Skeletal muscle tissue (tissue), 4 donors: Measurements from ENCODE around the gene S100A8. TPM values are rescaled to one million over a fixed set of nuclear protein-coding genes. Genes with fewer than 3 reads are reported as not detected.

ENCODE experiments used
- H3K27ac ChIP-seq: one replicate; pipeline ENCODE4 v1.7.0; 2013; ENCODE audit warnings: mild to moderate bottlenecking, low read depth, low read length, inconsistent platforms
- H3K27me3 ChIP-seq, 3 donors: one replicate each; pipeline ENCODE4 v1.7.0; 2013; ENCODE audit warnings: low read length in 3 of 3; ENCODE audit not compliant: control insufficient read depth in 3 of 3, insufficient read depth in 3 of 3
- H3K36me3 ChIP-seq, 3 donors: one replicate each; pipeline ENCODE4 v1.7.0; 2013; ENCODE audit warnings: low read length in 3 of 3; ENCODE audit not compliant: control insufficient read depth in 3 of 3, insufficient read depth in 3 of 3
- H3K4me1 ChIP-seq, 3 donors: one replicate each; pipeline ENCODE4 v1.7.0; 2013; ENCODE audit warnings: low read length in 3 of 3, mild to moderate bottlenecking in 3 of 3; ENCODE audit not compliant: control insufficient read depth in 3 of 3, insufficient read depth in 3 of 3
- H3K4me3 ChIP-seq, 3 donors: one replicate each; pipeline ENCODE4 v1.7.0; 2013; ENCODE audit warnings: low read length in 3 of 3
- H3K9ac ChIP-seq, 3 donors: one replicate each; pipeline ENCODE4 v1.7.0; 2013; ENCODE audit warnings: low read length in 3 of 3, mild to moderate bottlenecking in 3 of 3, moderate library complexity in 2 of 3, low read depth in 1 of 3
- H3K9me3 ChIP-seq, 3 donors: one replicate each; pipeline ENCODE4 v1.7.0; 2013; ENCODE audit warnings: low read length in 3 of 3; ENCODE audit not compliant: control insufficient read depth in 3 of 3
- total RNA-seq: library from RNA; depleted of rRNA; stranded (reverse); fragments of >200 nt; gene quantifications from one replicate; pipeline ENCODE4 v1.2.3, GENCODE V29; 2014
- donor health status: Osteomylitis.

S100A8 gene
- total RNA-seq, 1 donor from 2014 or later, result 67.3 TPM

GRCh38 chr1:153379591-153379990 is 11.3 kb downstream of the S100A8 start:
- H3K27me3 ChIP-seq, result no peaks in the 10 kb centered on the region
- H3K27ac ChIP-seq, result no peak overlapping the region
- H3K4me3 ChIP-seq, result no peak overlapping the region
- no peak overlapping the region for H3K9ac ChIP-seq
- H3K36me3 ChIP-seq, result no peaks in the 10 kb centered on the region
- H3K9me3 ChIP-seq, result peaks cover 0 to 4% (median 2%) of the 10 kb centered on the region in 3 donors
- no peaks in the 10 kb centered on the region for H3K4me1 ChIP-seq

GRCh38 chr1:153375511-153375910 is 15.4 kb downstream of the S100A8 start, which contains the start of gene S100A12:
Gene S100A12 (minus strand): TSS chr1:153375621. CDS start chr1:153374592, 1,029 bp downstream.
- no peak within 1 kb of the TSS for H3K27ac ChIP-seq
- H3K4me3 ChIP-seq, result no peak within 1 kb of the TSS
- H3K9me3 ChIP-seq, result peaks cover 0 to under 1% (median 0%) of the 10 kb centered on the region in 3 donors

GRCh38 chr1:153374071-153374470 is 16.8 kb downstream of the S100A8 start:
- no peak overlapping the region for H3K4me3 ChIP-seq
- no peaks in the 10 kb centered on the region for H3K4me1 ChIP-seq
- no peak overlapping the region for H3K27ac ChIP-seq
- H3K9me3 ChIP-seq, result no peaks in the 10 kb centered on the region
- H3K27me3 ChIP-seq, result peaks cover 0 to 3% (median 0%) of the 10 kb centered on the region in 3 donors
- H3K9ac ChIP-seq, result no peak overlapping the region
- no peaks in the 10 kb centered on the region for H3K36me3 ChIP-seq

More at GRCh38 chr1:153375511-153375910, 15.4 kb downstream of the S100A8 start, which contains the start of gene S100A12:
- Histone ChIP-seq H3K36me3 (no peaks in the 10 kb centered on the region), H3K27me3 (peaks cover 0 to 3% (median 0%) of the 10 kb centered on the region in 3 donors), H3K9ac (no peak within 1 kb of the TSS), H3K4me1 (no peaks in the 10 kb centered on the region)

- no peak overlapping the region for H3K4me3 ChIP-seq
- no peaks in the 10 kb centered on the region for H3K9me3 ChIP-seq
- no peak overlapping the region for H3K9ac ChIP-seq
- no peak overlapping the region for H3K27ac ChIP-seq
- H3K36me3 ChIP-seq, result no peaks in the 10 kb centered on the region
- no peaks in the 10 kb centered on the region for H3K4me1 ChIP-seq
- peaks cover 0 to 3% (median 0%) of the 10 kb centered on the region in 3 donors for H3K27me3 ChIP-seq
Measured at GRCh38 chr1:153372571-153372970, 18.3 kb downstream of the S100A8 start.

GRCh38 chr1:153371231-153371630 is 19.6 kb downstream of the S100A8 start:
- no peaks in the 10 kb centered on the region for H3K4me1 ChIP-seq
- H3K9me3 ChIP-seq, result no peaks in the 10 kb centered on the region
- peaks cover 0 to 3% (median 0%) of the 10 kb centered on the region in 3 donors for H3K27me3 ChIP-seq
- no peak overlapping the region for H3K9ac ChIP-seq
- H3K36me3 ChIP-seq, result no peaks in the 10 kb centered on the region
- no peak overlapping the region for H3K4me3 ChIP-seq
- no peak overlapping the region for H3K27ac ChIP-seq

DNA sequence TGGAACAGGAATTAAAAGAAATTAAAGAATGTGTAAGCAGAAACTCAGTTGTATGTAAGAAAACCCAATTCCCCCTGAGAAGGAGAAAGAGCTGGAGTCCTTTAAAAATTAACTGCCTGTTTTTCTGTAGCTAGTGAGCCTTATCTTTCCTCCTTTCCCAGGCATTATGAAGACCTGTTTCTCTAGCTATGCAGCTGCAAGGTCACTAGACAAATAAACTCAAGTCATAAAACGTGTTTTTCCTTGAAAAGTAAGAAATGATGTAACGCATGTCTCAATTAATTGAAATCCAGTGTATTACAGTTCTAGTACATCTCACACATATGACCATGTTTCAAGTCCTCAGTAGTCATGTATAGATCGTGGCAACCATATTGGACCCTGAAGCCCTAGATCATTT is 20.7 kb downstream of the S100A8 start:
- no peak overlapping the region for H3K9ac ChIP-seq
- H3K27me3 ChIP-seq, result peaks cover 0 to 6% (median 0%) of the 10 kb centered on the region in 3 donors
- H3K27ac ChIP-seq, result no peak overlapping the region
- no peaks in the 10 kb centered on the region for H3K36me3 ChIP-seq
- peaks cover 2 to 7% (median 5%) of the 10 kb centered on the region in 3 donors for H3K4me1 ChIP-seq
- H3K9me3 ChIP-seq, result no peaks in the 10 kb centered on the region
- H3K4me3 ChIP-seq, result no peak overlapping the region

DNA sequence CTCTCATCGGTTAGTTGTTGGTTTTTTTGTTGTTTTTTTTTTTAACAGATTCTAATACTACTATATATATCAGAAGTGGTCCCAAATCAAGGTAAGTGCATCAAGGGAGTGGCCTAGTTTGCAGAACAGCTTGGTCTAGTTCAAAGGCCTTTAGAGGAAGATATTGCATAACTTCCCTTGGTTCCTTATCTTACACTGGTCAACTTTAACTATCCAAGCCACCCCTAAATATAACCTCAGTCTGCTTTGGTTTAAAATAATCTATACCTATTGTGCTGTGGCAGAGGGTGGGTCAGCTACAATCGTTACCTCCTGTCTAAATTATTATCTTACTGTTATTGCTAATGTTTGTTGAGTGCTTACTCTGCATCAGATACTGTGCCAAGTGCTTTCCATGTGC is 22.4 kb downstream of the S100A8 start:
- Histone ChIP-seq H3K27ac (no peak overlapping the region), H3K9me3 (no peaks in the 10 kb centered on the region), H3K27me3 (peaks cover 0 to 6% (median 0%) of the 10 kb centered on the region in 3 donors), H3K4me3 (no peak overlapping the region), H3K9ac (no peak overlapping the region), H3K4me1 (peaks cover 2 to 9% (median 5%) of the 10 kb centered on the region in 3 donors), H3K36me3 (no peaks in the 10 kb centered on the region)

- no peak overlapping the region for H3K27ac ChIP-seq
Measured at GRCh38 chr1:153367090-153367489, 23.8 kb downstream of the S100A8 start.

DNA sequence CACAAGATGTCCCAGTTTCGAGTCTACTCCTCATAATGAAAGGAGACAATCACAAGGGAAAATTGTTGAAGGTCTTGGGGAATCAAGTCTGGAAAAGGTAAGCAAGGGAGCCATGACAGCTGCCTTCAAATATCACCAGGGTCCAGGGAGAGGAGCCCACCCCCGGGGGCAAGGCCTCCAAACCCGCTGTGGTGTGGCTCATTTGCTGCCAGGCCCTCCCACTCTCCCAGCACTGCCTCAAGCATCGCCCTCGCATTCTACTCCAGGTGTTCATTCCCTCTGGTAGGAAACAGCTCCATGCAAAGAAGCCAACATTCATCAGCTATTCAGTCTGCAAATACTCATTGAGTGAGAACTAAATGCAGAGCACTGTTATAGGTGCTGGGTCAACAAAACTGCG is 24.6 kb downstream of the S100A8 start:
- H3K4me3 ChIP-seq, result no peak overlapping the region
- no peaks in the 10 kb centered on the region for H3K9me3 ChIP-seq
- H3K27ac ChIP-seq, result no peak overlapping the region
- H3K36me3 ChIP-seq, result no peaks in the 10 kb centered on the region
- H3K9ac ChIP-seq, result no peak overlapping the region
- peaks cover 2 to 9% (median 5%) of the 10 kb centered on the region in 3 donors for H3K4me1 ChIP-seq
- peaks cover 0 to 4% (median 0%) of the 10 kb centered on the region in 3 donors for H3K27me3 ChIP-seq

More at GRCh38 chr1:153367090-153367489, 23.8 kb downstream of the S100A8 start:
- Histone ChIP-seq H3K4me3 (no peak overlapping the region), H3K9ac (no peak overlapping the region), H3K4me1 (peaks cover 2 to 9% (median 5%) of the 10 kb centered on the region in 3 donors), H3K9me3 (no peaks in the 10 kb centered on the region), H3K27me3 (peaks cover 0 to 6% (median 0%) of the 10 kb centered on the region in 3 donors), H3K36me3 (no peaks in the 10 kb centered on the region)

DNA sequence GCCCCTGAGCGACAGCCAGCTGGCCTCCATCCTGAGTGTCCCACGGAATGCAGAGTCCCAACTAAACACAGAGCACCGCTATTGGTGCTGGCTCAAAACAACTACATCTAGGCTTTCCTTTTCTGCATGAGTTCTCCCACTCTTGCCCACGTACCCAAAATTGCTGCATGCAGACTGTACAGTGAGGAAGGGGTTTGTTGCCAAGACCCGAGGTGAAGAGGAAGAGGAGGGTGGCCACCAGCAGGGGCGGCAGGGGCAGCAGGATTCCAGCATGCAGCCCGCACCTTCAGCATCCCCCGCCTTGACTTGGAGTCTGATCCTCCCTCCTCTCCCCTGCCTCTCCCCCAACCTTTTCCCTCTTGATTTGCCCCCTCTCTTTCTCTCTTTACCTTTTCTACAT is 25.2 kb downstream of the S100A8 start:
- H3K36me3 ChIP-seq, result no peaks in the 10 kb centered on the region
- peaks cover 2 to 9% (median 6%) of the 10 kb centered on the region in 3 donors for H3K4me1 ChIP-seq
- peaks cover 0 to 3% (median 0%) of the 10 kb centered on the region in 3 donors for H3K27me3 ChIP-seq
- no peak overlapping the region for H3K9ac ChIP-seq
- no peak overlapping the region for H3K4me3 ChIP-seq
- H3K9me3 ChIP-seq, result no peaks in the 10 kb centered on the region
- H3K27ac ChIP-seq, result no peak overlapping the region
